ENCODE data around the gene IDH1. TPM values are rescaled to one million over a fixed set of nuclear protein-coding genes. Genes with fewer than 3 reads are reported as not detected.

Gene IDH1
- polyA plus RNA-seq, 3 donors from 2014 or later, result 5.2 to 10.7 (median 10.6) TPM

DNA sequence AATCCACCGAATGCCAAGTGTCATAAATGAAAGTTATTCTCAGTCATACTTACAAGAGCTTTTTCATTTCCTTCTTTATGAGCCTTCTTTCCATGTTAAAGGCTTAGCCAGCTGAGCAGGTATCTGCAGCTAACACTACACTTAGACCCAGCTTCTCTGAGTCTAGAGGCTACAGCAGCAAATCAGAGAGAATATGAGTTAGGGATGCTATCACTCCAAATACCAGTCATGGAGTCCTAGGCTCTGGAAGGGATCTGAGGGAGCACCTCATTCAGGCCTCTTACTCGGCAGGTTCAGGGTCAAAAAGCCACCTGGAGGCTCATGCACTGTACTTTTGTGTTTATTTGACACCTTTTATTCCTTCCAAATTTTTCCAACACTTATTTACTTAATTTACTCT, 68.0 kb downstream of the IDH1 start:
- H3K27ac Mint-ChIP-seq, result no peak overlapping the region
- peaks cover 0 to 2% (median 0%) of the 10 kb centered on the region in 6 donors for H3K9me3 Mint-ChIP-seq
- no peak for DNase-seq
- no peaks in the 10 kb centered on the region for H3K4me1 Mint-ChIP-seq
- no peaks in the 10 kb centered on the region for H3K36me3 Mint-ChIP-seq
- H3K27me3 Mint-ChIP-seq (ENCODE audit: low read depth in 3 of 3), result peaks cover 0 to 19% (median 8%) of the 10 kb centered on the region in 3 donors
- no peak overlapping the region for H3K4me3 Mint-ChIP-seq

DNA sequence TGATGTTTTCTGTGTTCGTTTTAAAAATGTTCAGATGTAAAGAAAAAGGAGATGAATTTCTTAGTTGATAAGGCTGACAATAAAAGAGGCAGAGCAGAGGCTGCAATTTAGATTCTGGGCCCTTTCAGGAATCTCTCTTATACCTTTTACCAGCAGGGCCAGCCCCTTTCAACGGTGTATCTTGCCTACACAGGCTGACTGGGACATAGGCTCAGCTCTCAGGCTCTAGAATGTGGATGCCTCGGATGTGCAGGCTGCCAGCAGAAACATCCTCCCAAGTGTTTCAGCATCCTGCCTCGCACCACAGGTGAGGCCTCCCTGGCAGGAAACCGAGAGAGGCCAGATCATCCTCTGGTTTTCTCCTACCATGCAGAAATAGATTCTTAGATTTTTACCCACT, 68.4 kb downstream of the IDH1 start:
- H3K9me3 Mint-ChIP-seq, result peaks cover 0 to 2% (median 0%) of the 10 kb centered on the region in 6 donors
- H3K4me1 Mint-ChIP-seq, result no peaks in the 10 kb centered on the region
- no peak for DNase-seq
- H3K27me3 Mint-ChIP-seq (ENCODE audit: low read depth in 3 of 3), result peaks cover 0 to 19% (median 8%) of the 10 kb centered on the region in 3 donors
- no peaks in the 10 kb centered on the region for H3K36me3 Mint-ChIP-seq
- H3K4me3 Mint-ChIP-seq, result no peak overlapping the region
- H3K27ac Mint-ChIP-seq, result no peak overlapping the region

Other genes starting within 250 kb of the IDH1 start
- 1 to 10 TPM; 2.8 to 6.5 (median 3.1) TPM for gene PLEKHM3, start 229.5 kb downstream of the IDH1 start, polyA plus RNA-seq
- gene CRYGD, start 130.5 kb downstream of the IDH1 start, polyA plus RNA-seq, result not detected
- gene CRYGC, start 125.2 kb downstream of the IDH1 start, polyA plus RNA-seq, result not detected
- not detected for gene CRYGB, start 108.9 kb downstream of the IDH1 start, polyA plus RNA-seq
- not detected for gene CRYGA, start 91.5 kb downstream of the IDH1 start, polyA plus RNA-seq
- gene C2orf80, start 65.0 kb downstream of the IDH1 start, polyA plus RNA-seq, result not detected
- 10 to 100 TPM in 2 of 3 donors, 1 to 10 TPM in 1; 5.5 to 14.5 (median 10.5) TPM for gene PIKFYVE, start 11.2 kb upstream of the IDH1 start, polyA plus RNA-seq
- under 1 TPM in 1 of 3 donors, not detected in 2; 0.07 TPM for gene PTH2R, start 151.7 kb upstream of the IDH1 start, polyA plus RNA-seq

All from immature natural killer cell (primary cell).